Raji (cell line): ENCODE data around the gene TMEM132C.

Experiments used
- POLR2A ChIP-seq: IDR thresholded peaks from 2 replicates; pipeline ENCODE4 v1.6.1; 2011; ENCODE audit warnings: low read depth, low read length, control low read depth; ENCODE audit not compliant: insufficient read depth

TMEM132C gene

DNA sequence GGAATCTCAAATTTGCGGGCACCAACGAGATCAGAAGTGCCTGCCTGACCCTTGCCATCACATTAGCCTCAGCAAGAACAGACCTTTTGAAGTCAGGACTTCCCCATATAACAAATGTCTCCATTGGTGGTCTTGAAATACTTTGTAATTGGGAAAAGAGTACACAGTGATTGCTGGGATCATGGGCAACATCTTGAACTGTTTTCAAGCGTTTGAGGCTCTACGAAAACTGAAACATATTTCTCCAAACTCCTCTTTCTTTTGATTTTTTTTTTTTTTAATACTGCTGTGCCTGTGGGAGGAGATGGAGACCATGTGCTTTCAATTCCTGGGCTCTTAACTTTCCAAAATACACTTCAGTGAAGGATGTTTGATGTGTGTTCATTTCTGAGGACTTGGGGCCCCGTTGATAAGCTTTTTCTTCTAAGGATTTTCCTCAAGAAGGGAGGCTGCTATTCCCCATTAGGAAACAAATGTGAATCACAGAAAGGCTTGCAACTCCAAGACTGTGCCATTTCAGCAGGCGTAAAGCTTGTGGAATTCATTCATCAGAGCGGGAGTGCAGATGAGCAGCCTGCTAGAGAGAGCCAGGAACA lies 94.5 kb downstream of the TMEM132C start:
- TF ChIP-seq POLR2A, result no peak

GRCh38 chr12:128365032-128365431 lies 98.1 kb downstream of the TMEM132C start:
- TF ChIP-seq POLR2A, result no peak

DNA sequence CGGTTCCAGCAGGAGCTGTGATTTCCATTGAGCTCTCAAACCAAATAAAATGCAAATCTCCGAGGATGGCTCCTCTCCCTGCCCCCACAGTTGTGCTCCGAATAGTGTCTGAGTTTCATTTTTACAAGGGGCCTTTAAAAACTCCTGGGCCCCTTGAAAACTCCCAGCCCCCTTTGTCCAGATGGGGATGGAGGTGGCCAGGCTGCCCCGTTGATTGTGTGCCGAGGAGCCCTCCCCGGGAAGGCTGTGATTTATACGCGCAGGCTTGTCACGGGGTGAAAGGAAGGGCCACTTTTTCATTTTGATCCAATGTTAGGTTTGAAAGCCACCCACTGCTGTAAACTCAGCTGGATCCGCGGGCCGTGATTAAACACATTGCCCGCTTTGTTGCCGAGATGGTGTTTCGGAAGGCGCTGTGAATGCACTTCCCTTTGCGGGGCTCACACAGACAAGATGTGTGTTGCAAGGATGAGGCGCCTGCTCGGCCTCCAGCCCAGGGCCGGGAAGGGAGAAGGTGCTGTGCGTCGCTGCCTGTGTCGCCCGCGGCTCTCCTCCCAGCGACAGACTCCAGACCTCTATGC lies 98.8 kb downstream of the TMEM132C start:
- no peak for TF ChIP-seq POLR2A

DNA sequence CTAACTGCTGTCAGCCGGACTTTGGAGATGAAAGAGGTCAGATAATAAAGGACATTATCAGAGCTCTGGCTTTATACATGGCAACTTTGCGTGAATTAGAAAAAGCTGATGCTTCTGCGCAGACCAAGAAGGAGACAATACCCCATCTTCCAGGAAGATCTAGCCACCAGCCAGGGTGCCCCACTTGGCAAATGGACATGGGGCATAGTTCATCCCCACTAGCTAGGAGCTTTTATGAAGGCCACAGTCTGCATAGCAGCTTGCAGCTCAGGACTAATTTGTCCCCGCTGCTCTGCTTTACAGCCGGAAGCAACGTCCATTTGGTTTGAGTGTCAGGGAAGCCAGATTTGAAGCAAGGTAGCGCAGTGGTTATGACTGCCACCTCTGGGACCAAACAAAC lies 101.0 kb downstream of the TMEM132C start:
- TF ChIP-seq POLR2A, result no peak

DNA sequence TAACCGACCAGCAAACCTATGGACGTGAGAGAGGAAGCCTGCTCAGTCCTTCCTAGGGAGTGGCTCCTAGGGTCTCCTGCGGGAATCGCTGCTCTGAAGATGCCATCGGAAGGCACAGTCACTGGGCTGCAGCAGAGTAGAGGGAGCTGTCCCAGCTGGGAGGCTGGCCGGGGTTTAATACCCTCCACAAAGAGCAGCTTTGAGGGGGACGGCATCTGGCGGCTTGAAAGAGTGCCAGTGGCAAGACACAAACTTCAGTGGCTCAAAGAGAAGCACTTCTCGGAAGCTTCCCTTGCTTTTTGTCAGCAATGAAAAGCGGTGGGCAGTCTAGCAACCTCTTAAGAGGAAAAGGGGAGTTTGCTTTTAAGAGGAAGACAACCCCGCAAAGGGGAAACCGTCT lies 114.6 kb downstream of the TMEM132C start:
- no peak for TF ChIP-seq POLR2A

- no peak for TF ChIP-seq POLR2A
Measured at GRCh38 chr12:128381946-128382345, 115.0 kb downstream of the TMEM132C start.

DNA sequence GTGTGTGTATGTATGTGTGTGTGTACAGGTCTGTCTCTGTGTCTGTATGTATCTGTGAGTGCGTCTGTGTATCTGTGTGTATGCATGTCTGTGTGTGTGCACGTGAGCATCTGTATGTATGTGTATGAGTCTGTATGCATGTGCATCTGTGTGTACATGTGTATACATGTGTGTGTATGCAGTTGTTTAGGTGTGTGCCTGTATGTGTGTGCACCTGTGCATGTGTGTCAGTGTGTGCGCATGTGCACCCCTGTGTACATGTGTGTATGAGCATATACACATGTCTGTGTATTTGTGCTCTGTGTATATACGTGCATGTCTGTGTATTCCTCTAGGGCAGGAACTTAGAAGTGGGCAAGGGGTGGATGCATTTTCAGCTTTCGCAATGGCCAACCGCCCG lies 116.0 kb downstream of the TMEM132C start:
- no peak for TF ChIP-seq POLR2A

GRCh38 chr12:128383357-128383937 lies 116.5 kb downstream of the TMEM132C start:
- no peak for TF ChIP-seq POLR2A

- TF ChIP-seq POLR2A, result no peak
Measured at GRCh38 chr12:128385736-128386135, 118.8 kb downstream of the TMEM132C start.

DNA sequence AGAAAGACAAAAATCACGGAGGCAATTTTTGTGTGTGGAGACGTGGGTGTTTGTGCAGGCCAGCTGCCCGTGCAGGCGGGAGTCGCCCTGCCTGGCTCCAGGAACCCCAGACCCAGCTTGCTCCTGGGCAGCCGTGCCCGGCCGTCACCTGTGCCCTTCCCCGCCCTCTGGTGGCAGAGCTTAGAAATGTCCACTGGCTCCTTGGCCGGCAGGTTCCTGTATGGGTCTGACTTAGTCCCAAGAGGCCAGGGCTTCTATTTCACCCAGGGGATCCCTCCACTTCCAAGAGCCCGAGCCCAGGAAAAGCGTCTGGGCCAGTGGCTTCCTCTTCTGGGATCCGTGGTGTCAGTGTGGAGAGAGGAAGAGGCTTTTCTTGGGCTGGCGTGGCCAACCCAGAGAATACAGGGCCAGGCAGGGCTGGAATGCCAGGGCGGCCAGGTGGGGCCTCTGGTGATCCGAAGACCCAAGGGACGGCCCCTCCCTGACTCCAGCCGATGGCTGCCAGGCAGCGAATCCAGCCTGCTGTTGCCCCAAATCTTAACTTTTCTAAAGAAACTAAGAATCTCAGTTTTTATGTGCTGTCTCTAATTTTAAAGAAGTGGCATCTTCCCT lies 120.9 kb downstream of the TMEM132C start:
- no peak for TF ChIP-seq POLR2A

DNA sequence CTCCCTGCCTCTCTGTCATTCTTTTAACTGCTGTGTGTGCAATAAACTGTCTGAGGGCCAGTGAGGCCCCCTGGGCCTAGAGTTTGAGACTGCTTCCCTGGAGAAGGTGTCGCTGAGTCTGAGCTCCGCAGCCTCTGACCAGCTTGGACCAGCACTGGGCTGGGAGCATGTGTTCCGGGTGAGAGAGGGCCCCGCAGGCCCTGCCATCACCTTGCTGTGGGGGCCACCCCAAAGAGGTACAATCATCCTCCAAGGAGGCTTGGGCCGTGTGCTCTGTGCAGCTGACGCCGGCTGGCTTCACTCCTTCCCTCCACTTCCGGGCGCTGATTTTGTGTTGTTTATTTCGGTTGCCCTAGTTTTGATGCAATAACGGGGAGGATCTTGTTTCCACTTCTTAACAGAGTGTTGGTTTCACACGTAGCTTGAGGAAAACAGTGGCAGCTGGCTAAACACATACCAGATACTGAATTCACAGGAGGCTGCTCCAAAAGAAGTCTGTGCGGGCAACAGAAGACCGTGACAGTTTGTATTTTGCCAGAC lies 121.6 kb downstream of the TMEM132C start:
- no peak for TF ChIP-seq POLR2A

- no peak for TF ChIP-seq POLR2A
Measured at GRCh38 chr12:128393346-128393745, 126.4 kb downstream of the TMEM132C start.

GRCh38 chr12:128394137-128394536 lies 127.2 kb downstream of the TMEM132C start:
- TF ChIP-seq POLR2A, result no peak

- TF ChIP-seq POLR2A, result no peak
Measured at GRCh38 chr12:128399253-128399652, 132.3 kb downstream of the TMEM132C start.

DNA sequence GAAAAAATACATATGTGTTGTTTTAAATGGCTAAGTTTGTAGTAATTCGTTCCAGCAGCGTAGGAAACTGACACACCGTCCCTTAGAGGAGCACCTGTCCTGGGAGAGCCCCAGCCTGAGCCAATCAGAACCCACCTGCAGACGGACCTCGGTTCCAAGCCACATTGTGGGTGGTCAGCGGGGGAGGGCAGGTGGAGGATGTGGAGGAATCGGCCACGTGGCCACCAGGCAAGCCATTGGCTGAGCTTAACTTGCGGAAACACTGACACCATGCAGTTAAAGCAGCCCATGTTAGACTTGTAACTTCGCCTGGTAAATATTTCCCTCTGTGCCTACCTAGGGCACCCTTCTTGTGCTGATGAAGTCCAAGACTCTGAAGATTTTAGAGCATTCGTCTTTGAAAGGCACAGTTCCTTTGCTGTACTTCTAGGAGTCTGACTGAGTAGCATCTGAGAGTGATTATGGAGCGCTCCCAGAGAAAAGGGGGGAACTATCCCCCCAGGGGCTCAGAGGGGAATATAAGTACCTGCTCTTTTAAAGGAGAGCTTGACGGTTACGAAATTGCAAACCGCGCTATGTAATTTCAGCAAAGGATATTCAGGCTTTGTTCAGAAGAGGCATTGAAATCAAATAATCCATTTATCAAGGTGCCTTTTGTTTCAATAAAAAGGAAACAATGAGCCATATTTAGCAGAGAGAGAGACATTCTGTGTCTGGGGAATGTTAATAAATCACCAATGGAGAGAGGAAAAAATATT lies 135.7 kb downstream of the TMEM132C start:
- TF ChIP-seq POLR2A, result no peak

GRCh38 chr12:128408669-128409068 lies 141.7 kb downstream of the TMEM132C start:
- no peak for TF ChIP-seq POLR2A

- TF ChIP-seq POLR2A, result no peak
Measured at GRCh38 chr12:128415036-128415560, 148.1 kb downstream of the TMEM132C start.
